ENCODE data around the gene GRIK4. TPM values are rescaled to one million over a fixed set of nuclear protein-coding genes. Genes with fewer than 3 reads are reported as not detected.

The GRIK4 gene
- total RNA-seq, 4 donors from 2014 or later = under 0.01 to 0.69 (median 0.25) TPM

GRCh38 chr11:120625565-120625964 is 114.0 kb downstream of the GRIK4 start:
- H3K27me3 ChIP-seq = peaks cover 12% of the 10 kb centered on the region
- H3K36me3 ChIP-seq = no peaks in the 10 kb centered on the region
- no peaks in the 10 kb centered on the region for H3K9me3 ChIP-seq
- no peak overlapping the region for H3K27ac ChIP-seq
- peaks cover 0 to 5% (median 3%) of the 10 kb centered on the region in 3 donors for H3K4me1 ChIP-seq
- 57% methylated on average over 4 of the region's 4 CpGs; no CpG with 5 or more reads in 1 of the 2 donors for WGBS, 2 donors (ENCODE audit: low coverage in 1 of 2)
- ATAC-seq = no peak
- TF ChIP-seq POLR2AphosphoS5 (IDR thresholded peaks at IDR 0.05) (no peak), POLR2A (IDR thresholded peaks at IDR 0.05) (no peak), EP300 (IDR thresholded peaks at IDR 0.05) (no peak)
- TF ChIP-seq, protein P1, sequence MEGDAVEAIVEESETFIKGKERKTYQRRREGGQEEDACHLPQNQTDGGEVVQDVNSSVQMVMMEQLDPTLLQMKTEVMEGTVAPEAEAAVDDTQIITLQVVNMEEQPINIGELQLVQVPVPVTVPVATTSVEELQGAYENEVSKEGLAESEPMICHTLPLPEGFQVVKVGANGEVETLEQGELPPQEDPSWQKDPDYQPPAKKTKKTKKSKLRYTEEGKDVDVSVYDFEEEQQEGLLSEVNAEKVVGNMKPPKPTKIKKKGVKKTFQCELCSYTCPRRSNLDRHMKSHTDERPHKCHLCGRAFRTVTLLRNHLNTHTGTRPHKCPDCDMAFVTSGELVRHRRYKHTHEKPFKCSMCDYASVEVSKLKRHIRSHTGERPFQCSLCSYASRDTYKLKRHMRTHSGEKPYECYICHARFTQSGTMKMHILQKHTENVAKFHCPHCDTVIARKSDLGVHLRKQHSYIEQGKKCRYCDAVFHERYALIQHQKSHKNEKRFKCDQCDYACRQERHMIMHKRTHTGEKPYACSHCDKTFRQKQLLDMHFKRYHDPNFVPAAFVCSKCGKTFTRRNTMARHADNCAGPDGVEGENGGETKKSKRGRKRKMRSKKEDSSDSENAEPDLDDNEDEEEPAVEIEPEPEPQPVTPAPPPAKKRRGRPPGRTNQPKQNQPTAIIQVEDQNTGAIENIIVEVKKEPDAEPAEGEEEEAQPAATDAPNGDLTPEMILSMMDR (IDR thresholded peaks at IDR 0.05) = no peak
- H3K4me3 ChIP-seq = no peak overlapping the region

DNA sequence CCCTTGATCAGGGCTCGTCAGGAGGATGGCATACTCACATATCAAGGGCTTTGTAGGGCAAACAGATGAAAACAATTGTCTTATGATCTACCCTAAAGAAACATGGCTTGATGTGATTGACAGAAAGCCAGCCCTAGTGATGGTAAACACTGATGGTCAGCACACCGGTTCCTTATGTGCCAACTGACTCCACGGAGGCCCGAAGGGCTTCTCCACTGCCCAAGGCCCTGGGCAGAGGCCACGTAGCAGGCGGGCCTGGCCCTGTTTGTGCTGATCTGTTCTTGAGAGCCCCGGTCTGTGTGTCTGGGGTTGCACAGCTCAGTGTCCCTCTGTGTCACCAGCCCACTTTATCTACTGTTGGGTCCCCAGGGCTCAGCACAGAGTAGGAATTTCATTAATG is 115.2 kb downstream of the GRIK4 start:
- no peak for ATAC-seq
- 95% methylated on average over 4 of the region's 7 CpGs; no CpG with 5 or more reads in 1 of the 2 donors for WGBS, 2 donors (ENCODE audit: low coverage in 1 of 2)

DNA sequence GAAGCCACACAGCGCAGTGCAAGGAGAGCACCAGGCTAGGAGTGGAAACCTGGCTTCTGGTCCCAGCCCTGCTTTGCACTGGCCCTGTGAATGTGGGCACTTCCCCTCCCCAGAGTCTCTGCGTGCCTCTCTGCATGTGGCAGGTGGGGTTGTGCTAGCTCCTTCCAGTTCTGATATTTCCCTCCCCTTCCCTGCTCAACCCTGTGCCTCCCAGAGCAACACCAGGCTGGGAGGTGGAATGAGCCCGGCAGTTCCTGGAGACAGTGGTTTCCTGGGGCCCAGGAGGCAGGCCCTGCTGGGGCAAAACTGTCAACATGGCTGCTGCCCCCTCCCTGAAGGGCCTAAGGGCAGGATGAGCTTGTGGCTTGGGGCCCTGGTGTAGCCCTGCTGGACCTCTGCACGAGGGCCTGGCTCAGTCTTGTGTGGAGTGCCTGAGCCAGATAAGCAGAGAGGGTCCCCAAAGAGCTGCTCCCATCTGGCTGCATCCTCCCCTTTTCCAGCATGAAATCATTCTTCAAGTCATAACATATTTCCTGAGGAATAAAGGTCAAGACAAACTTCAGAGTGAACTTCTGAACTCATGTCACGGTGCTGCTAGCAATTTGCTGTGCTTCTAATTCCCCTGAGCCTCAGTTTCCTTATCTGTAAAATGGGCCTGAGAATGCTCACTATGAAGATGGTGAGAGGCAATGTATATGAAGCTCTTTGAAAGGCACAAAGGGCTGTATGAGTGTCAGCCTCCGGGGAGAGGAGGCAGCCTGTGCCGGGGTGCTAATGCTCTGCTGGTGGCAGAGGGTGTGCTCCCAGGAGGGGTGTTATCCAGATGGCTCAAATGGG is 116.0 kb downstream of the GRIK4 start:
- TF ChIP-seq EP300 (IDR thresholded peaks at IDR 0.05) = no peak
- TF ChIP-seq, protein P1 (IDR thresholded peaks at IDR 0.05) = no peak
- no peak for TF ChIP-seq POLR2A (IDR thresholded peaks at IDR 0.05)
- TF ChIP-seq POLR2AphosphoS5 (IDR thresholded peaks at IDR 0.05) = no peak
- ATAC-seq = no peak
- Histone ChIP-seq H3K36me3 (no peaks in the 10 kb centered on the region), H3K4me3 (no peak overlapping the region), H3K9me3 (no peaks in the 10 kb centered on the region), H3K4me1 (peaks cover 0 to 3% (median 2%) of the 10 kb centered on the region in 3 donors), H3K27ac (no peak overlapping the region), H3K27me3 (peaks cover 12% of the 10 kb centered on the region)
- 69 to 90% methylated on average over 2 to 3 of the region's 7 CpGs for WGBS, 2 donors (ENCODE audit: low coverage in 1 of 2)

More for the DNA sequence above, 115.2 kb downstream of the GRIK4 start:
- Histone ChIP-seq H3K4me3 (no peak overlapping the region), H3K4me1 (peaks cover 0 to 5% (median 3%) of the 10 kb centered on the region in 3 donors), H3K27ac (no peak overlapping the region), H3K36me3 (no peaks in the 10 kb centered on the region), H3K9me3 (no peaks in the 10 kb centered on the region), H3K27me3 (peaks cover 12% of the 10 kb centered on the region)
- no peak for TF ChIP-seq POLR2A (IDR thresholded peaks at IDR 0.05)
- no peak for TF ChIP-seq POLR2AphosphoS5 (IDR thresholded peaks at IDR 0.05)
- TF ChIP-seq, protein P1 (IDR thresholded peaks at IDR 0.05) = no peak
- TF ChIP-seq EP300 (IDR thresholded peaks at IDR 0.05) = no peak

GRCh38 chr11:120629407-120630080 is 118.0 kb downstream of the GRIK4 start:
- Histone ChIP-seq H3K27ac (no peak overlapping the region), H3K4me3 (no peak overlapping the region), H3K4me1 (no peaks in the 10 kb centered on the region), H3K27me3 (peaks cover 7% of the 10 kb centered on the region), H3K9me3 (no peaks in the 10 kb centered on the region), H3K36me3 (no peaks in the 10 kb centered on the region)
- WGBS, 2 donors (ENCODE audit: low coverage in 1 of 2) = 98% methylated on average over 6 of the region's 13 CpGs; no CpG with 5 or more reads in 1 of the 2 donors
- ATAC-seq = no peak
- TF ChIP-seq, protein P1 (IDR thresholded peaks at IDR 0.05) = no peak
- TF ChIP-seq POLR2AphosphoS5 (IDR thresholded peaks at IDR 0.05) (no peak), POLR2A (IDR thresholded peaks at IDR 0.05) (no peak), EP300 (IDR thresholded peaks at IDR 0.05) (no peak)
